Right lung (tissue), 5 donors: ENCODE results near the gene DIP2C. TPM values are rescaled to one million over a fixed set of nuclear protein-coding genes. Genes with fewer than 3 reads are reported as not detected.

Experiments used
- DNase-seq, 2 donors: peaks; one replicate each; pipeline ENCODE4 v3.0.0-alpha.2; 2013
- polyA plus RNA-seq, 5 donors: library from polyadenylated mRNA; unstranded; fragments of 120-200 nt; gene quantifications; one replicate each; pipeline versions ENCODE4 v1.2.1 to v1.2.3, GENCODE V29; 2013; ENCODE audit warnings: inconsistent platforms in 1 of 5, low replicate concordance in 1 of 5; ENCODE audit not compliant: insufficient read length in 5 of 5, insufficient read depth in 1 of 5

DIP2C gene
- polyA plus RNA-seq, 5 donors, result 15.8 to 20.3 (median 17.9) TPM

GRCh38 chr10:498760-499435 is 190.6 kb downstream of the DIP2C start:
- DNase-seq, result no peak

GRCh38 chr10:497898-498451 is 191.5 kb downstream of the DIP2C start:
- DNase-seq, result no peak

GRCh38 chr10:497289-497688 is 192.2 kb downstream of the DIP2C start:
- DNase-seq, result no peak

- DNase-seq, result no peak
Observed at GRCh38 chr10:494556-494955, 194.9 kb downstream of the DIP2C start.

GRCh38 chr10:494149-494542 is 195.3 kb downstream of the DIP2C start:
- no peak for DNase-seq

- no peak for DNase-seq
Observed at GRCh38 chr10:493391-494148, 195.9 kb downstream of the DIP2C start.

GRCh38 chr10:492836-493235 is 196.6 kb downstream of the DIP2C start:
- DNase-seq, result no peak

GRCh38 chr10:491667-492424 is 197.6 kb downstream of the DIP2C start:
- DNase-seq, result no peak

- no peak for DNase-seq
Observed at GRCh38 chr10:490891-491571, 198.4 kb downstream of the DIP2C start.

GRCh38 chr10:490256-490655 is 199.2 kb downstream of the DIP2C start:
- no peak for DNase-seq

GRCh38 chr10:489330-489729 is 200.1 kb downstream of the DIP2C start:
- no peak for DNase-seq

- no peak for DNase-seq
Observed at GRCh38 chr10:488933-489215, 200.6 kb downstream of the DIP2C start.

GRCh38 chr10:488081-488932 is 201.2 kb downstream of the DIP2C start:
- no peak for DNase-seq

- no peak for DNase-seq
Observed at GRCh38 chr10:486666-487322, 202.7 kb downstream of the DIP2C start.

GRCh38 chr10:486206-486605 is 203.3 kb downstream of the DIP2C start:
- DNase-seq, result no peak

- no peak for DNase-seq
Observed at GRCh38 chr10:485776-486175, 203.7 kb downstream of the DIP2C start.

GRCh38 chr10:484925-485661 is 204.4 kb downstream of the DIP2C start:
- DNase-seq, result no peak

- DNase-seq, result no peak
Observed at GRCh38 chr10:484441-484924, 205.0 kb downstream of the DIP2C start.

- DNase-seq, result no peak
Observed at GRCh38 chr10:483261-483660, 206.2 kb downstream of the DIP2C start.

GRCh38 chr10:482848-483247 is 206.6 kb downstream of the DIP2C start:
- no peak for DNase-seq
